ENCODE measurements around the gene KCNQ2. TPM values are rescaled to one million over a fixed set of nuclear protein-coding genes. Genes with fewer than 3 reads are reported as not detected.

KCNQ2 gene
- total RNA-seq, 2 donors from 2014 or later, result 1.8 to 3.0 TPM

- H3K4me3 ChIP-seq, result no peak overlapping the region
- intact Hi-C loops (cut with DNase I), result no loop called here
- WGBS, 2 donors, result 82 to 93% methylated on average over 12 to 30 of the region's 30 CpGs
- peaks cover 0 to 13% (median 0%) of the 10 kb centered on the region in 3 donors for H3K9me3 ChIP-seq
- no peaks in the 10 kb centered on the region for H3K4me1 ChIP-seq
- DNase-seq, result no peak
- H3K27ac ChIP-seq, result no peak overlapping the region
- H3K27me3 ChIP-seq, result peaks cover 0 to 5% of the 10 kb centered on the region in 2 donors
- no peak for ATAC-seq
- H3K36me3 ChIP-seq (replicated peaks in 1 of 2; ENCODE audit: insufficient read depth in 1 of 2, low read depth in 2 of 2), result no peaks in the 10 kb centered on the region
- no peak for TF ChIP-seq POLR2A (IDR thresholded peaks at IDR 0.05)
- no peak for TF ChIP-seq CTCF (IDR thresholded peaks at IDR 0.05)
Measured at GRCh38 chr20:63507083-63507743, 34.8 kb upstream of the KCNQ2 start.

GRCh38 chr20:63505723-63506122 lies 33.3 kb upstream of the KCNQ2 start:
- ATAC-seq (no peak), DNase-seq (no peak)
- no peaks in the 10 kb centered on the region for H3K4me1 ChIP-seq
- intact Hi-C loops (cut with DNase I), result no loop called here
- H3K27me3 ChIP-seq, result peaks cover 0 to 5% of the 10 kb centered on the region in 2 donors
- H3K4me3 ChIP-seq, result no peak overlapping the region
- WGBS, 2 donors, result 78 to 84% methylated on average over 10 to 12 of the region's 12 CpGs
- H3K36me3 ChIP-seq (replicated peaks in 1 of 2; ENCODE audit: insufficient read depth in 1 of 2, low read depth in 2 of 2), result no peaks in the 10 kb centered on the region
- TF ChIP-seq CTCF (IDR thresholded peaks at IDR 0.05) (no peak), POLR2A (IDR thresholded peaks at IDR 0.05) (no peak)
- no peak overlapping the region for H3K27ac ChIP-seq
- peaks cover 0 to 13% (median 0%) of the 10 kb centered on the region in 3 donors for H3K9me3 ChIP-seq

GRCh38 chr20:63505281-63505680 lies 32.8 kb upstream of the KCNQ2 start:
- DNase-seq, result no peak
- intact Hi-C loops (cut with DNase I), result no loop called here
- H3K4me3 ChIP-seq, result no peak overlapping the region
- no peaks in the 10 kb centered on the region for H3K4me1 ChIP-seq
- no peaks in the 10 kb centered on the region for H3K36me3 ChIP-seq (replicated peaks in 1 of 2; ENCODE audit: insufficient read depth in 1 of 2, low read depth in 2 of 2)
- 73 to 80% methylated on average over 5 to 8 of the region's 8 CpGs for WGBS, 2 donors
- peaks cover 0 to 5% of the 10 kb centered on the region in 2 donors for H3K27me3 ChIP-seq
- TF ChIP-seq CTCF (IDR thresholded peaks at IDR 0.05) (no peak), POLR2A (IDR thresholded peaks at IDR 0.05) (no peak)
- no peak for ATAC-seq
- no peak overlapping the region for H3K27ac ChIP-seq
- peaks cover 0 to 13% (median 0%) of the 10 kb centered on the region in 3 donors for H3K9me3 ChIP-seq

- no peak for DNase-seq
- WGBS, 2 donors, result 70 to 80% methylated on average over 9 of the region's 9 CpGs
- Histone ChIP-seq H3K4me1 (no peaks in the 10 kb centered on the region), H3K4me3 (no peak overlapping the region), H3K27ac (no peak overlapping the region), H3K27me3 (peaks cover 0 to 5% of the 10 kb centered on the region in 2 donors), H3K36me3 (replicated peaks in 1 of 2; ENCODE audit: insufficient read depth in 1 of 2, low read depth in 2 of 2) (no peaks in the 10 kb centered on the region), H3K9me3 (peaks cover 0 to 13% (median 0%) of the 10 kb centered on the region in 3 donors)
- no peak for TF ChIP-seq CTCF (IDR thresholded peaks at IDR 0.05)
- no peak for TF ChIP-seq POLR2A (IDR thresholded peaks at IDR 0.05)
- intact Hi-C loops (cut with DNase I), result no loop called here
- ATAC-seq, result no peak
Measured at GRCh38 chr20:63504642-63505041, 32.2 kb upstream of the KCNQ2 start.

GRCh38 chr20:63503524-63503923 lies 31.1 kb upstream of the KCNQ2 start:
- Histone ChIP-seq H3K9me3 (peaks cover 0 to 13% (median 0%) of the 10 kb centered on the region in 3 donors), H3K4me3 (no peak overlapping the region), H3K27ac (no peak overlapping the region), H3K36me3 (replicated peaks in 1 of 2; ENCODE audit: insufficient read depth in 1 of 2, low read depth in 2 of 2) (no peaks in the 10 kb centered on the region), H3K4me1 (peaks cover 8% of the 10 kb centered on the region), H3K27me3 (peaks cover 0 to 5% of the 10 kb centered on the region in 2 donors)
- no peak for ATAC-seq
- no peak for TF ChIP-seq CTCF (IDR thresholded peaks at IDR 0.05)
- TF ChIP-seq POLR2A (IDR thresholded peaks at IDR 0.05), result no peak
- intact Hi-C loops (cut with DNase I), result no loop called here
- DNase-seq, result no peak
- 58 to 63% methylated on average over 6 to 7 of the region's 7 CpGs for WGBS, 2 donors
